Loucy (cell line): ENCODE results near the gene FAM241B.

Experiments
- H2AFZ ChIP-seq: fragments of 200-600 bp; sonication (generic); 2 replicates; pipeline ENCODE4 v1.6.0; 2016; ENCODE audit warnings: antibody characterized with exemption, mild to moderate bottlenecking, low read length, moderate library complexity
- H3F3A ChIP-seq: fragments of 200-600 bp; 2 replicates; pipeline ENCODE4 v1.6.0; 2016; ENCODE audit warnings: antibody characterized with exemption, low read depth, mild to moderate bottlenecking
- H3K27me3 ChIP-seq: fragments of 200-600 bp; sonication (generic); 2 replicates; pipeline ENCODE4 v1.6.1; 2014; ENCODE audit warnings: low read length, mild to moderate bottlenecking; ENCODE audit not compliant: insufficient read depth, poor library complexity, severe bottlenecking
- H3K36me3 ChIP-seq: fragments of 200-600 bp; sonication (generic); 2 replicates; pipeline ENCODE4 v1.6.1; 2016; ENCODE audit warnings: low read length; ENCODE audit not compliant: insufficient read depth
- H3K4me1 ChIP-seq: fragments of 200-600 bp; sonication (generic); 2 replicates; pipeline ENCODE4 v1.5.1; 2014; ENCODE audit warnings: low read length, mild to moderate bottlenecking; ENCODE audit not compliant: insufficient read depth, poor library complexity, severe bottlenecking
- H3K4me2 ChIP-seq: fragments of 200-600 bp; sonication (generic); 2 replicates; pipeline ENCODE4 v1.6.0; 2014; ENCODE audit warnings: antibody characterized with exemption, low read length, low read depth, mild to moderate bottlenecking; ENCODE audit not compliant: poor library complexity, severe bottlenecking
- H3K4me3 ChIP-seq: fragments of 200-600 bp; sonication (generic); 2 replicates; pipeline ENCODE4 v1.5.1; 2014; ENCODE audit warnings: low read length, mild to moderate bottlenecking, mixed read lengths; ENCODE audit not compliant: poor library complexity, severe bottlenecking
- H3K79me2 ChIP-seq: fragments of 200-600 bp; sonication (generic); 2 replicates; pipeline ENCODE4 v1.6.1; 2014; ENCODE audit warnings: low read length; ENCODE audit not compliant: insufficient read depth
- H3K9ac ChIP-seq: fragments of 200-600 bp; sonication (generic); 2 replicates; pipeline ENCODE4 v1.6.0; 2014; ENCODE audit warnings: mild to moderate bottlenecking, low read depth, low read length, moderate library complexity; ENCODE audit not compliant: poor library complexity, severe bottlenecking
- H3K9me2 ChIP-seq: fragments of 200-600 bp; sonication (generic); replicated peaks from 2 replicates; pipeline ENCODE4 v1.6.1; 2016; ENCODE audit warnings: low read depth, low read length, mixed read lengths
- H3K9me3 ChIP-seq: fragments of 200-600 bp; sonication (generic); 2 replicates; pipeline ENCODE4 v1.6.1; 2014; ENCODE audit warnings: mild to moderate bottlenecking, antibody characterized with exemption, low read length, low read depth; ENCODE audit not compliant: insufficient read depth
- H4K20me1 ChIP-seq: fragments of 200-600 bp; sonication (generic); 2 replicates; pipeline ENCODE4 v1.6.0; 2014; ENCODE audit warnings: antibody characterized with exemption, low read length, mild to moderate bottlenecking; ENCODE audit not compliant: insufficient read depth, poor library complexity, severe bottlenecking
- EZH2phosphoT487 ChIP-seq: fragments of 200-600 bp; IDR thresholded peaks from 2 replicates; pipeline ENCODE4 v1.6.1; 2018; ENCODE audit warnings: antibody characterized with exemption, mild to moderate bottlenecking, moderate library complexity, borderline replicate concordance
- TF ChIP-seq, protein P1 (sequence below): fragments of 200-600 bp; sonication (generic); conservative IDR thresholded peaks from 2 replicates; pipeline ENCODE4 v1.5.1; 2014; ENCODE audit warnings: mild to moderate bottlenecking, antibody characterized with exemption, low read length

The FAM241B gene

DNA sequence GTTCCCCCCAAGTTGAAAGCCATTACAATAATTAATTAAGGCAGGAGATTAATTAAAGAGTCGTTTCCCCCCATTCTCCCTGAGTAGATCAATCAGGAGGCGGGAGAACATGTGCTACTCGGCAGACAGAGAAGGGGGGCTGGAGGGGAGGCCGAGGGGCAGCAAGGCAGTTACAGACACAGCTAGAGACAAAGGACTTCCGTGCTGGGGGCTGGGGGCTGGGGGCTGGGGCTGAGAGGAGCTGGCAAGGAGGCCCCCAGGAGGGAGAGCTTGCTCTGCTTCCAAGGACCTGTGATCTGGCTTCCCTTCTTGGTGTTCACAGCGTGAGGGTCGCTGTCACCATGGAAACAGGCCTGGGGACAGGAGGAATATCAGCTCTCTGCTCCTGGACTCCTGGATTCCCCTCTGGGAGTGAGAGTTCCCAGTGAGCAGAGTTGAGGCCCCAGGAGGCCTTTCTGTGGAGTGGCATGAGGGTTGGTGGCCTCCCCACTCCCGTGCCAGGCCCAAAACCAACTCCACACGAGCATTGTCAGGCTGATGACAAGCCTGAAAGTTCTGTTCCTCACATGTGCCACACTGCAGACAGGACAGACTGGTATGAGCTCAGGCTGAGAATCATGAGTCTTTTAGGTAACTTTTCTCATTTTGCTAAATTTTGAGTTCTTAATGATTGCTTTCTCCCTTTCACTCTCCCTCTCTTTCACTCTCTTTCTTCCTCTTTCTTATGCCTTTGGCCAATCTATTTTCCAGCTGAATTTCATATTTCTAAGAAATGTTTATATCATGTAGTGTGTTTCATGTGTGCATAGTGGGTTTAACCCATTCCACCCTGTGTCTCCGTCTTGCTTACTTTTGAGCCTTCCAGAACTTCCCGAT, 16.4 kb downstream of the FAM241B start:
- Histone ChIP-seq H3K4me3 (no peak overlapping the region), H3K27me3 (no peaks in the 10 kb centered on the region), H3K79me2 (no peaks in the 10 kb centered on the region)

DNA sequence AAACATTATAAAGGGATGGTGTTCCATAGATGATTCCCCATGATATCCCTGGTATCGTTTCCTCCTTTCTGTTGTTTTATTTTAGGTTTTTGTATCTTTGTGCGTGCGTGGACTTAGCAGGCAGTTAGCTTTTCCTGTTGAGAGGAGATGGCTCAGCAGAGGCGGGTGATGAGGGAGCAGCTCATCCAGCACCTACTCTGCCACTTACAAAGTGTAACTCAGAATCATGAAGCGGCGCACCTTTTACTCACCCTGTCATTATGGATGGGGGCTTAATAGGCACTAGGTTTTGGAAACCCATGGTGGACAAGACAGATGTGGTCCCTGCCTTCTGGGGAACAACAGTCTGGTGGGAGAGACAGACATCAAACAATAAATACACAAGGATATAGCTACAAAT, 17.1 kb downstream of the FAM241B start:
- H3K79me2 ChIP-seq = no peaks in the 10 kb centered on the region
- H2AFZ ChIP-seq = no peak overlapping the region
- H3K4me1 ChIP-seq = peaks cover 16% of the 10 kb centered on the region
- no peaks in the 10 kb centered on the region for H3K36me3 ChIP-seq
- no peaks in the 10 kb centered on the region for H3K27me3 ChIP-seq
- no peaks in the 10 kb centered on the region for H3K9me3 ChIP-seq
- H3F3A ChIP-seq = no peaks in the 10 kb centered on the region
- TF ChIP-seq EZH2phosphoT487 = no peak
- TF ChIP-seq, protein P1, sequence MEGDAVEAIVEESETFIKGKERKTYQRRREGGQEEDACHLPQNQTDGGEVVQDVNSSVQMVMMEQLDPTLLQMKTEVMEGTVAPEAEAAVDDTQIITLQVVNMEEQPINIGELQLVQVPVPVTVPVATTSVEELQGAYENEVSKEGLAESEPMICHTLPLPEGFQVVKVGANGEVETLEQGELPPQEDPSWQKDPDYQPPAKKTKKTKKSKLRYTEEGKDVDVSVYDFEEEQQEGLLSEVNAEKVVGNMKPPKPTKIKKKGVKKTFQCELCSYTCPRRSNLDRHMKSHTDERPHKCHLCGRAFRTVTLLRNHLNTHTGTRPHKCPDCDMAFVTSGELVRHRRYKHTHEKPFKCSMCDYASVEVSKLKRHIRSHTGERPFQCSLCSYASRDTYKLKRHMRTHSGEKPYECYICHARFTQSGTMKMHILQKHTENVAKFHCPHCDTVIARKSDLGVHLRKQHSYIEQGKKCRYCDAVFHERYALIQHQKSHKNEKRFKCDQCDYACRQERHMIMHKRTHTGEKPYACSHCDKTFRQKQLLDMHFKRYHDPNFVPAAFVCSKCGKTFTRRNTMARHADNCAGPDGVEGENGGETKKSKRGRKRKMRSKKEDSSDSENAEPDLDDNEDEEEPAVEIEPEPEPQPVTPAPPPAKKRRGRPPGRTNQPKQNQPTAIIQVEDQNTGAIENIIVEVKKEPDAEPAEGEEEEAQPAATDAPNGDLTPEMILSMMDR = no peak
- no peaks in the 10 kb centered on the region for H4K20me1 ChIP-seq
- H3K4me2 ChIP-seq = no peak overlapping the region
- no peak overlapping the region for H3K4me3 ChIP-seq
- H3K9ac ChIP-seq = no peak overlapping the region
- H3K9me2 ChIP-seq = no peaks in the 10 kb centered on the region

More for the DNA sequence above, 16.4 kb downstream of the FAM241B start:
- peaks cover 11% of the 10 kb centered on the region for H3K4me1 ChIP-seq
- no peaks in the 10 kb centered on the region for H3K9me2 ChIP-seq
- H4K20me1 ChIP-seq = no peaks in the 10 kb centered on the region
- no peaks in the 10 kb centered on the region for H3K9me3 ChIP-seq
- no peak overlapping the region for H2AFZ ChIP-seq
- TF ChIP-seq EZH2phosphoT487 = no peak
- TF ChIP-seq, protein P1 = no peak
- H3F3A ChIP-seq = no peaks in the 10 kb centered on the region
- H3K9ac ChIP-seq = no peak overlapping the region
- no peak overlapping the region for H3K4me2 ChIP-seq
- H3K36me3 ChIP-seq = no peaks in the 10 kb centered on the region

DNA sequence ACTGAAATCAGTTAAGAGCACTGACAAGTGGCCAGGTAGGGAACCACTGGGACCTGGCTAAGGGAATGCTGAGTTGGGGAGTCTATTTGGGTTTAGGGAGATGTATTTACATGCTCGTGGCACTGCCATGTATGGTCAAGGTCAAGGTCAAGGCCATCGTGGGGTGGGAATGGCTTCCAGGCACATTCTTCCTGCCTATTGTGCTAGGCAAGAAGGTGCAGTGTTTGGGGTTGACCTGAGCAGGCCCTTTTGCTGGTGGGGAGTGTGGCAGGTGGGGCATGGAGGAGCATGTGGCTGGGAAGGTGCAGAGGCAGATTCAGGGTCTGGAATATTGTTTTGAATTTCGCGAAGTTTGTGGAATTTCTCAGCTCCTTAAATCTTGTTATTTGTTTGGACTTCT, 17.8 kb downstream of the FAM241B start:
- Histone ChIP-seq H3K4me3 (no peak overlapping the region), H3K4me2 (no peak overlapping the region), H3K27me3 (no peaks in the 10 kb centered on the region), H2AFZ (no peak overlapping the region), H4K20me1 (no peaks in the 10 kb centered on the region), H3K9me3 (no peaks in the 10 kb centered on the region), H3K79me2 (no peaks in the 10 kb centered on the region), H3K4me1 (peaks cover 16% of the 10 kb centered on the region), H3F3A (no peaks in the 10 kb centered on the region), H3K9ac (no peak overlapping the region), H3K9me2 (no peaks in the 10 kb centered on the region), H3K36me3 (no peaks in the 10 kb centered on the region)
- no peak for TF ChIP-seq EZH2phosphoT487
- TF ChIP-seq, protein P1 = no peak
